Peyer's patch (tissue), 4 donors: ENCODE data around the gene NEK6. TPM values are rescaled to one million over a fixed set of nuclear protein-coding genes. Genes with fewer than 3 reads are reported as not detected.

ENCODE experiments used
- DNase-seq, 3 donors: peaks; one replicate each; pipeline ENCODE4 v3.0.0-alpha.2; 2017 to 2019
- H3K27ac ChIP-seq, 4 donors: fragments of 200-600 bp; sonication (generic); one replicate each; pipeline ENCODE4 v1.5.1; 2016 to 2019
- H3K27me3 ChIP-seq, 2 donors: fragments of 200-600 bp; sonication (generic); one replicate each; pipeline ENCODE4 v1.5.1; 2019
- H3K36me3 ChIP-seq, 3 donors: fragments of 200-600 bp; sonication (generic); one replicate each; pipeline ENCODE4 v1.5.1; 2016 to 2019
- H3K4me1 ChIP-seq, 4 donors: fragments of 200-600 bp; sonication (generic); one replicate each; pipeline ENCODE4 v1.5.1; 2016 to 2019
- H3K4me3 ChIP-seq, 4 donors: fragments of 200-600 bp; sonication (generic); 1 replicate in 3 of 4; 2 replicates in 1 of 4; pipeline ENCODE4 v1.5.1; 2016 to 2019; ENCODE audit warnings: mild to moderate bottlenecking in 1 of 4
- H3K9me3 ChIP-seq, 4 donors: fragments of 200-600 bp; sonication (generic); one replicate each; pipeline ENCODE4 v1.5.1; 2016 to 2019; ENCODE audit warnings: mild to moderate bottlenecking in 1 of 4
- CTCF ChIP-seq, 6 experiments: fragments of 450-650 bp in 4 of 6; fragments of 200-600 bp in 2 of 6; sonication (generic) in 1 of 6; IDR thresholded peaks; one replicate each; pipeline ENCODE4 v1.5.1; 2017 to 2019; ENCODE audit warnings: antibody characterized with exemption in 6 of 6, mild to moderate bottlenecking in 3 of 6, moderate library complexity in 1 of 6
- POLR2A ChIP-seq, 2 donors: fragments of 450-650 bp; IDR thresholded peaks; one replicate each; pipeline ENCODE4 v1.5.1; 2017; ENCODE audit warnings: antibody characterized with exemption in 2 of 2, mild to moderate bottlenecking in 2 of 2, moderate library complexity in 2 of 2
- total RNA-seq, 4 donors: library from RNA; depleted of rRNA; stranded (reverse); fragments of >200 nt; gene quantifications; one replicate each; pipeline ENCODE4 v1.1.0, GENCODE V29; 2016

NEK6 gene
- total RNA-seq, 4 donors from 2014 or later, result 38.4 to 77.6 (median 46.9) TPM

DNA sequence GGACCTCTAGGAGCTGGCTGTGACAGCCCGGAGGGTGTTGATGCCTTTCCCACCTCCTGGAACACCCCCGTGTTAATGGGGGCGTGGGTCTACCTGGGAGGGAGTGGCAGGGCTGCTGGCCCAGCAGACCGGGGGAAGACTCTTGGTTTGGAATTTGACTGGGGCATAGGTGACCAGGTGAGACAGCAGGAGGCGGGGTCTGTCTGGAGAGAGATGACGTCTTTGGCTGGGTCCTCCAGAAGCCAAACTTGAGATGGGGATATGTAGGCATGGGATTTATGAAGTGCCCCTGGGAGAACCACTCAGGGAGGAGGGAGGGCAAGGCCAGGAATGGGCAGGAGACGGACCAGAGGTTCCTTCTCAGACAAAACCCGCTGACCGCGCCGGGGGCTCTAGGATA, 42.6 kb downstream of the NEK6 start:
- peaks cover 0 to 24% (median 4%) of the 10 kb centered on the region in 4 donors for H3K4me1 ChIP-seq
- H3K9me3 ChIP-seq, result no peaks in the 10 kb centered on the region
- H3K27ac ChIP-seq, result no peak overlapping the region
- H3K4me3 ChIP-seq, result no peak overlapping the region
- no peaks in the 10 kb centered on the region for H3K27me3 ChIP-seq
- TF ChIP-seq POLR2A (IDR thresholded peaks at IDR 0.05) (no peak), CTCF (IDR thresholded peaks at IDR 0.05) (no peak)
- DNase-seq, result no peak
- peaks cover 0 to 30% (median 0%) of the 10 kb centered on the region in 3 donors for H3K36me3 ChIP-seq

- Histone ChIP-seq H3K36me3 (peaks cover 0 to 37% (median 0%) of the 10 kb centered on the region in 3 donors), H3K27me3 (no peaks in the 10 kb centered on the region), H3K27ac (no peak overlapping the region), H3K4me3 (no peak overlapping the region), H3K9me3 (no peaks in the 10 kb centered on the region), H3K4me1 (peaks cover 0 to 2% (median 0%) of the 10 kb centered on the region in 4 donors)
- TF ChIP-seq POLR2A (IDR thresholded peaks at IDR 0.05) (no peak), CTCF (IDR thresholded peaks at IDR 0.05) (no peak)
- DNase-seq, result no peak
Measured at GRCh38 chr9:124302921-124303320, 45.2 kb downstream of the NEK6 start.

DNA sequence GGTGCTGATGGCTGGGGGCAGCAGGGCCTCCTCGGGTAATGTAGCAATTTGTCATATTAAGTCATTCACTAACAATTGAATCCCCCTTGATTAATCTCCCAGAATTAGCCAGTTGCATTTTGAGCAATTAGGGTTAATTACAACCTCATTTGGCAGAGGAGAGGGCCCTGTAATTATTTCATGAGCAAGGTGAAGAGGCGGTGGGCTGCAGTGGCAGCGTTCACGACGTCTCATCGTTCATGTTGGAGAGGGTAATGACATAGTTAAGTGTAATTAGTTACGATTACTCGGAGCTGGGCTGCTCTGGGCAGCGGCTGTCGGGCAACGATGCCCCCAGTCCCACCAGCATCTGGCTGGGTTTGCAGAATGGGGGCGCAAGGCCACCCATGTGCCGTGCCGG, 46.0 kb downstream of the NEK6 start:
- H3K4me1 ChIP-seq, result no peaks in the 10 kb centered on the region
- TF ChIP-seq POLR2A (IDR thresholded peaks at IDR 0.05), result no peak
- TF ChIP-seq CTCF (IDR thresholded peaks at IDR 0.05), result no peak
- H3K4me3 ChIP-seq, result no peak overlapping the region
- no peaks in the 10 kb centered on the region for H3K9me3 ChIP-seq
- no peak overlapping the region for H3K27ac ChIP-seq
- no peak for DNase-seq
- H3K27me3 ChIP-seq, result no peaks in the 10 kb centered on the region
- H3K36me3 ChIP-seq, result peaks cover 0 to 43% (median 0%) of the 10 kb centered on the region in 3 donors

- no peaks in the 10 kb centered on the region for H3K4me1 ChIP-seq
- H3K36me3 ChIP-seq, result peaks cover 0 to 48% (median 0%) of the 10 kb centered on the region in 3 donors
- no peak for DNase-seq
- no peaks in the 10 kb centered on the region for H3K9me3 ChIP-seq
- TF ChIP-seq CTCF (IDR thresholded peaks at IDR 0.05) (no peak), POLR2A (IDR thresholded peaks at IDR 0.05) (no peak)
- no peak overlapping the region for H3K4me3 ChIP-seq
- no peaks in the 10 kb centered on the region for H3K27me3 ChIP-seq
- H3K27ac ChIP-seq, result no peak overlapping the region
Measured at GRCh38 chr9:124304285-124304684, 46.5 kb downstream of the NEK6 start.

GRCh38 chr9:124306098-124306735, 48.5 kb downstream of the NEK6 start:
- no peak for TF ChIP-seq POLR2A (IDR thresholded peaks at IDR 0.05)
- TF ChIP-seq CTCF (IDR thresholded peaks at IDR 0.05), result no peak
- Histone ChIP-seq H3K4me1 (no peaks in the 10 kb centered on the region), H3K27ac (no peak overlapping the region), H3K36me3 (peaks cover 0 to 60% (median 0%) of the 10 kb centered on the region in 3 donors), H3K27me3 (no peaks in the 10 kb centered on the region), H3K4me3 (no peak overlapping the region), H3K9me3 (no peaks in the 10 kb centered on the region)
- DNase-seq, result no peak
